B cell (primary cell): ENCODE results near the gene HDHD2. TPM values are rescaled to one million over a fixed set of nuclear protein-coding genes. Genes with fewer than 3 reads are reported as not detected.

ENCODE experiments used
- ATAC-seq: fragments of 200-7000 bp; cut with Tn5 transposase; one replicate; pipeline ENCODE4 v1.10.0; 2021; ENCODE audit warnings: low read depth, mild to moderate bottlenecking, moderate number of reproducible peaks, moderate library complexity
- CTCF ChIA-PET: fragments of 350-600 bp; sonication (Branson Sonifier 250); formaldehyde crosslinking; loops from one replicate; lab custom pipeline; 2021; ENCODE audit warnings: antibody characterized with exemption, inconsistent platforms; lab: Charles Lee
- POLR2A ChIA-PET: fragments of 350-600 bp; sonication (Branson Sonifier 250); formaldehyde crosslinking; loops from one replicate; lab custom pipeline; 2021; ENCODE audit warnings: antibody characterized with exemption; lab: Charles Lee
- DNase-seq: peaks from one replicate; pipeline ENCODE4 v3.0.0; 2013
- H2AFZ ChIP-seq: 2 replicates; pipeline ENCODE4 v1.6.1; 2012; ENCODE audit warnings: mild to moderate bottlenecking, low read depth, low read length; ENCODE audit not compliant: insufficient read depth, poor library complexity, severe bottlenecking
- H3K27ac ChIP-seq, 2 donors: 1 replicate in 1 of 2; 2 replicates in 1 of 2; pipeline ENCODE4 v1.5.1; 2012 to 2013; ENCODE audit warnings: low read length in 2 of 2, mild to moderate bottlenecking in 2 of 2, moderate library complexity in 1 of 2
- H3K27me3 ChIP-seq, 4 experiments: fragments of 200-600 bp in 1 of 4; sonication (generic) in 1 of 4; replicated peaks in 1 of 4; 1 replicate in 2 of 4; 2 replicates in 2 of 4; pipeline versions ENCODE4 v1.6.1 to v1.7.0; 2013 to 2016; ENCODE audit warnings: low read length in 3 of 4, mild to moderate bottlenecking in 2 of 4, mixed read lengths in 1 of 4, moderate library complexity in 1 of 4; ENCODE audit not compliant: insufficient read depth in 4 of 4, control insufficient read depth in 3 of 4; ENCODE audit errors: control extremely low read depth in 1 of 4
- H3K36me3 ChIP-seq, 2 experiments: replicated peaks in 1 of 2; 1 replicate in 1 of 2; 2 replicates in 1 of 2; pipeline versions ENCODE4 v1.6.1 to v1.7.1; 2013; ENCODE audit warnings: low read length in 1 of 2; ENCODE audit not compliant: insufficient read depth in 2 of 2, control insufficient read depth in 1 of 2; ENCODE audit errors: control extremely low read depth in 1 of 2, extremely low read depth in 1 of 2
- H3K4me1 ChIP-seq, 2 donors: fragments of 200-600 bp in 1 of 2; sonication (generic) in 1 of 2; 1 replicate in 1 of 2; 2 replicates in 1 of 2; pipeline versions ENCODE4 v1.5.1 to v1.6.1; 2013 to 2017; ENCODE audit warnings: low read length in 2 of 2; ENCODE audit not compliant: control insufficient read depth in 2 of 2, insufficient read depth in 2 of 2
- H3K4me2 ChIP-seq: replicated peaks from 2 replicates; pipeline ENCODE3; 2012; ENCODE audit warnings: mild to moderate bottlenecking, low read depth, low read length; ENCODE audit not compliant: poor library complexity, severe bottlenecking
- H3K4me3 ChIP-seq, 5 experiments: fragments of 200-600 bp in 1 of 5; sonication (generic) in 1 of 5; 1 replicate in 3 of 5; 2 replicates in 2 of 5; pipeline versions ENCODE4 v1.5.1 to v1.7.0; 2011 to 2016; ENCODE audit warnings: low read length in 4 of 5, mild to moderate bottlenecking in 4 of 5, low read depth in 2 of 5, control low read depth in 1 of 5, moderate library complexity in 1 of 5; ENCODE audit not compliant: insufficient read depth in 1 of 5; ENCODE audit errors: control extremely low read depth in 1 of 5, extremely low read depth in 1 of 5
- H3K79me2 ChIP-seq: fragments of 200-600 bp; sonication (generic); one replicate; pipeline ENCODE4 v1.6.0; 2016; ENCODE audit warnings: low read length; ENCODE audit not compliant: control insufficient read depth, insufficient read depth
- H3K9ac ChIP-seq: fragments of 200-600 bp; sonication (generic); 2 replicates; pipeline ENCODE4 v1.6.1; 2017; ENCODE audit warnings: mild to moderate bottlenecking, low read length, moderate library complexity
- H3K9me3 ChIP-seq, 3 donors: one replicate each; pipeline versions ENCODE4 v1.6.1 to v1.7.1; 2013; ENCODE audit warnings: low read length in 2 of 3; ENCODE audit not compliant: control insufficient read depth in 2 of 3, insufficient read depth in 1 of 3; ENCODE audit errors: control extremely low read depth in 1 of 3
- H4K20me1 ChIP-seq: 2 replicates; pipeline ENCODE4 v1.6.0; 2012; ENCODE audit warnings: mild to moderate bottlenecking, low read length; ENCODE audit not compliant: insufficient read depth, control insufficient read depth, poor library complexity, severe bottlenecking
- H3K27ac Mint-ChIP-seq: one replicate; pipeline ENCODE4 v1.8.0; 2021; ENCODE audit warnings: mixed read lengths
- H3K27me3 Mint-ChIP-seq: one replicate; pipeline ENCODE4 v1.8.0; 2021; ENCODE audit warnings: mixed read lengths
- H3K4me1 Mint-ChIP-seq: one replicate; pipeline ENCODE4 v1.8.0; 2021; ENCODE audit warnings: mixed read lengths
- H3K4me3 Mint-ChIP-seq: one replicate; pipeline ENCODE4 v1.8.0; 2021; ENCODE audit warnings: mixed read lengths
- H3K9me3 Mint-ChIP-seq: one replicate; pipeline ENCODE4 v1.8.0; 2022; ENCODE audit warnings: mixed read lengths; ENCODE audit not compliant: insufficient read depth
- CTCF ChIP-seq: fragments of 200-600 bp; IDR thresholded peaks from one replicate; pipeline ENCODE4 v1.8.0; 2022; ENCODE audit warnings: antibody characterized with exemption, mild to moderate bottlenecking
- EZH2 ChIP-seq: IDR thresholded peaks from 2 replicates; pipeline ENCODE4 v1.6.1; 2012; ENCODE audit warnings: borderline replicate concordance, low read depth, mild to moderate bottlenecking, moderate library complexity, low read length; ENCODE audit not compliant: insufficient read depth, poor library complexity, severe bottlenecking
- WGBS: methylation state at CpG from one replicate; pipeline ENCODE4 v1.1.5; 2013; ENCODE audit warnings: missing lambda C conversion rate; ENCODE audit not compliant: insufficient coverage; 5-methylcytosine and 5-hydroxymethylcytosine counted together
- intact Hi-C: fragments of 100-400 bp; cut with micrococcal nuclease; formaldehyde crosslinking; loops from one replicate; pipeline ENCODE4 v1.10.0; 2022
- polyA plus RNA-seq: library from polyadenylated mRNA; depleted of rRNA; stranded (reverse); fragments of >200 nt; gene quantifications from 2 replicates; pipeline ENCODE4 v1.2.3, GENCODE V29; 2012
- total RNA-seq, 2 donors: library from RNA; stranded (reverse); fragments of 120-200 nt in 1 of 2; gene quantifications; 1 replicate in 1 of 2; 2 replicates in 1 of 2; pipeline versions ENCODE4 v1.2.3 to v1.2.4, GENCODE V29; 2013 to 2022

HDHD2 gene
- total and polyA plus RNA-seq, 2 donors (not counting 1 experiment from before 2014, with no cell fraction given): 7.3 to 45.5 TPM

- Histone ChIP-seq H3K4me2 (no peak overlapping the region), H4K20me1 (no peaks in the 10 kb centered on the region), H3K4me3 (no peak overlapping the region), H3K9me3 (no peaks in the 10 kb centered on the region), H3K4me1 (no peaks in the 10 kb centered on the region), H3K36me3 (no peaks in the 10 kb centered on the region), H3K79me2 (no peaks in the 10 kb centered on the region), H3K27me3 (no peaks in the 10 kb centered on the region), H3K27ac (no peak overlapping the region), H3K9ac (no peak overlapping the region), H2AFZ (no peak overlapping the region)
- Mint-ChIP-seq H3K4me1 (peaks cover 5% of the 10 kb centered on the region), H3K4me3 (no peak overlapping the region), H3K9me3 (no peaks in the 10 kb centered on the region), H3K27ac (no peak overlapping the region), H3K27me3 (no peaks in the 10 kb centered on the region)
- ATAC-seq (no peak), DNase-seq (no peak)
- TF ChIP-seq CTCF: no peak
- no peak for TF ChIP-seq EZH2
- CTCF ChIA-PET: interaction anchor here (0.8 to 1.8 kb wide), 3 partner anchors 107 to 113 kb away, joined by 4 to 8 read pairs (median 4); no protein-coding TSS in a partner anchor
- intact Hi-C loops: no loop called here
- POLR2A ChIA-PET: no interaction called here
- 92% methylated on average over 3 of the region's 3 CpGs for WGBS
Measured at GRCh38 chr18:47095810-47096209, 54.5 kb downstream of the HDHD2 start.

GRCh38 chr18:47087676-47088075 is 62.6 kb downstream of the HDHD2 start:
- Mint-ChIP-seq H3K27ac (no peak overlapping the region), H3K4me3 (no peak overlapping the region), H3K4me1 (peaks cover 5% of the 10 kb centered on the region), H3K27me3 (no peaks in the 10 kb centered on the region), H3K9me3 (no peaks in the 10 kb centered on the region)
- H3K4me1 ChIP-seq: no peaks in the 10 kb centered on the region
- H3K9ac ChIP-seq: no peak overlapping the region
- no peak for ATAC-seq
- H3K9me3 ChIP-seq: no peaks in the 10 kb centered on the region
- ChIA-PET CTCF (no interaction called here), POLR2A (no interaction called here)
- no peak overlapping the region for H3K27ac ChIP-seq
- H3K27me3 ChIP-seq: no peaks in the 10 kb centered on the region
- no peaks in the 10 kb centered on the region for H3K36me3 ChIP-seq
- no peaks in the 10 kb centered on the region for H3K79me2 ChIP-seq
- no peak overlapping the region for H3K4me3 ChIP-seq
- intact Hi-C loops: no loop called here
- WGBS: 100% methylated on average over 2 of the region's 5 CpGs
- DNase-seq: no peak
- H2AFZ ChIP-seq: no peak overlapping the region
- H3K4me2 ChIP-seq: no peak overlapping the region
- H4K20me1 ChIP-seq: no peaks in the 10 kb centered on the region
- TF ChIP-seq EZH2: no peak
- TF ChIP-seq CTCF: no peak
